Mammary epithelial cell (primary cell): ENCODE data around the gene ITPR3.

Experiments used
- CTCF ChIP-seq, 2 donors: IDR thresholded peaks in 1 of 2; conservative IDR thresholded peaks in 1 of 2; 2 replicates each; pipeline ENCODE4 v1.5.1; 2011 to 2012; ENCODE audit warnings: inconsistent platforms in 2 of 2, low read length in 2 of 2, mild to moderate bottlenecking in 2 of 2, control low read depth in 1 of 2, low read depth in 1 of 2; ENCODE audit not compliant: insufficient read depth in 1 of 2; ENCODE audit errors: extremely low read depth in 1 of 2
- EZH2 ChIP-seq: IDR thresholded peaks from 2 replicates; pipeline ENCODE4 v1.6.1; 2012; ENCODE audit warnings: low read length, inconsistent platforms, borderline replicate concordance

GRCh38 chr6:33620856-33621710, at the start of gene ITPR3:
- TF ChIP-seq CTCF (conservative IDR thresholded peaks at IDR 0.05 in 1 of 2, IDR thresholded peaks at IDR 0.05 in 1 of 2; ENCODE audit: extremely low read depth in 1 of 2, insufficient read depth in 1 of 2, low read depth in 1 of 2, low read length in 2 of 2) = no peak
- no peak for TF ChIP-seq EZH2
